Activated CD4-positive, alpha-beta T cell treated with anti-CD3 and anti-CD28 coated beads, Interleukin-2, amount 50 U/mL, for 24 hours (primary cell): Measurements from ENCODE around the gene CCDC107.

Experiments used
- DNase-seq, 2 donors: peaks; one replicate each; pipeline ENCODE4 v3.0.0-alpha.2; 2020; ENCODE audit warnings: low read depth in 1 of 2, low spot score in 1 of 2

Gene CCDC107

DNA sequence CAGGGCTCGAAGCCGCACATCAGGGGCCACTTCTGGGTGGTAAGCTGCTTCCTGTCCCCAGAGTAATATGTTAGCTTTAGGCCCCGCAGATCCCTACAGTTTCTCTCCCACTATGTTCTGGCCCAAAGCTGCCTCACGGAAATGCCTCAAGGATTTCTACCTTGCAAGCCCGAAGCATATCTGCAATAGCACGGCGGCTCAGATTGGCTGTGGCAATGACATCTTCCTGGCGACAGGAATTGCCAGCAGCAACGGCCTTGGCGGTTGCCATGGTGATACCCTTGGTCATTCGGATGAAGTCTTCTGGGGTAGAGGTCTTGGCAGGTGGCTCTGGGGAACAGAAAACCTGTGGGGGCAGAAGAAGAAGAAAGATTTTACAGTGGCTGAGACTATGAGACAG lies 41.9 kb downstream of the CCDC107 start:
- DNase-seq = no peak

DNA sequence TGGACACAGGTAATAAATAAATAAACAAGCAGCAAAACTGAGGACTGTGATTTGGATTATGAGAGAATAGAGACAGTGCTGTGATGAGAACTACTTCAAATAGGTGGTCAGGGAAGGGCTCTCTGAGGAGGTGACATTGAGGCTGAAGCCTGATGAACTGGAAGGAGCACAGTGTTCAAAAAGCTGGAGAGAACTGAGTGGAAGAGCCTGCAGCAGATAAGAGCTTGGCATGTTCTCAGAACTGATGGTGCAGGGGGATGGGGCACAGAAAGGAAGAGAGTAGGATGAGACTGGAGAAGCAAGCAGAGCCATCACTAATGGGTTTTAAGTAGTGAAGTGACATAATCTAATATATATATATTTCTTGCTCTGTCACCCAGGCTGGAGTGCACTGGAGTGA lies 42.9 kb downstream of the CCDC107 start:
- no peak for DNase-seq

DNA sequence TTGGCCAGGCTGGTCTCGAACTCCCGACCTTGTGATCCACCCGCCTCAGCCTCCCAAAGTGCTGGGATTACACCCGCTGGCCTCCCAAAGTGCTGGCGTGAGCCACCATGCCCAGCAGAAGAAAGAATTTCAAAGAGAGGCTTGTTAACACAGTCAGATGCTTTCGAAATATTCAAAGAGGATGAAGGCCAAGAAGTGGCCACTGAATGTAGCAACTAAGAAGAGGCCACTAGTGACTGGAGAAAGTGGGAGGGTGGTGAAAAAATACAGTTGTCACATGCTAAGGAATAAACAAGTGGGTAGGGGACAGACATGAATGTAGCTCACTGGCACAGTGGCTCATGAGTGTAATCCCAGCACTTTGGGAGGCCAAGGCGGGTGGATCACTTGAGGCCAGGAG lies 44.6 kb downstream of the CCDC107 start:
- no peak for DNase-seq

GRCh38 chr9:35703906-35704672 lies 46.0 kb downstream of the CCDC107 start:
- DNase-seq = no peak

- DNase-seq = no peak
Measured at GRCh38 chr9:35705372-35705771, 47.3 kb downstream of the CCDC107 start.

- no peak for DNase-seq
Measured at GRCh38 chr9:35705836-35706430, 47.8 kb downstream of the CCDC107 start.

DNA sequence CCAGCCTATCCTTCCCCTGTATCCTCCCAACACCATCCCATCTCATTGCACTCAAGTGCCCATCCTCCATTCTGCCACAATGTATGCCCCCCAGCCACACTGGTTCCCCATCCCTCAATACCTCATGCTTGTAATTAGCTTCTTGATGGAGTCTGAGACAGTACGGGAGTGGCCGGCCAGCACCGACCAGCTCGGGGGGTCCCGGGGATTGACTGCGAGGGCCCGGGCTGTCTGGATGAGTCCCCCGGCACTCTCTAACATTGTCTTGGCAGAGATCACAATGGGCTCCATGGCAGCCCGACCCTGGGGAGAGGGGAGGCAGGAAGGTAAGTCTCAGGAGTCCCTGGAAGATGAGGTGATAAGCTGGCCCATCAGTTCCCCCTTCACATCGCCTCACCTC lies 48.9 kb downstream of the CCDC107 start:
- no peak for DNase-seq

- no peak for DNase-seq
Measured at GRCh38 chr9:35708146-35708545, 50.1 kb downstream of the CCDC107 start.

- no peak for DNase-seq
Measured at GRCh38 chr9:35710818-35711500, 52.9 kb downstream of the CCDC107 start.
